ENCODE measurements around the gene IFNG-AS1. TPM values are rescaled to one million over a fixed set of nuclear protein-coding genes. Genes with fewer than 3 reads are reported as not detected.
A peak's percentile ranks its signal among the peaks of the same experiment; 100 is the strongest.

IFNG-AS1 gene
- polyA plus RNA-seq, 2 of the 4 experiments (the other 2 are of a cell fraction), result not detected

GRCh38 chr12:68018315-68018714, 29.1 kb downstream of the IFNG-AS1 start:
- DNase-seq (ENCODE audit: low read depth in 1 of 2, low spot score in 1 of 2), result no peak
- no peak for FAIRE-seq
- no peak overlapping the region for H3K4me3 ChIP-seq
- TF ChIP-seq RNF2 (IDR thresholded peaks at IDR 0.05; ENCODE audit: borderline replicate concordance, low read depth) (no peak), BHLHE40 (IDR thresholded peaks at IDR 0.05; ENCODE audit: low read depth, low read length) (no peak), ELK1 (IDR thresholded peaks at IDR 0.05; ENCODE audit: low read depth, low read length) (no peak), POLR2A (IDR thresholded peaks at IDR 0.05; ENCODE audit: low read length) (no peak)
- H3K4me2 ChIP-seq, result no peak overlapping the region
- ChIA-PET POLR2A (no interaction called here), CTCF (no interaction called here)
- ATAC-seq, result no peak
- no peaks in the 10 kb centered on the region for H3K4me1 ChIP-seq
- H3K27ac ChIP-seq, result no peak overlapping the region
- H3K9me3 ChIP-seq, result no peaks in the 10 kb centered on the region

- CTCF ChIA-PET, result no interaction called here
Measured at GRCh38 chr12:68020049-68020448, 30.8 kb downstream of the IFNG-AS1 start.

GRCh38 chr12:68020699-68021098, 31.5 kb downstream of the IFNG-AS1 start:
- ChIA-PET POLR2A (no interaction called here), CTCF (no interaction called here)
- DNase-seq (ENCODE audit: low read depth in 1 of 2, low spot score in 1 of 2) (no peak), ATAC-seq (no peak), FAIRE-seq (no peak)
- TF ChIP-seq MAX (IDR thresholded peaks at IDR 0.05), result no peak
- no peak for TF ChIP-seq HOXB13 (CRISPR knock-in tag; IDR thresholded peaks at IDR 0.05; ENCODE audit: low read depth)
- Histone ChIP-seq H3K27ac (no peak overlapping the region), H3K4me3 (no peak overlapping the region), H3K4me2 (no peak overlapping the region), H3K4me1 (no peaks in the 10 kb centered on the region), H3K9me3 (no peaks in the 10 kb centered on the region)
- 17% methylated on average over 5 of the region's 5 CpGs for WGBS (ENCODE audit: missing lambda C conversion rate)

More at GRCh38 chr12:68020049-68020448, 30.8 kb downstream of the IFNG-AS1 start:
- FAIRE-seq (no peak), ATAC-seq (no peak), DNase-seq (ENCODE audit: low read depth in 1 of 2, low spot score in 1 of 2) (no peak)
- no peaks in the 10 kb centered on the region for H3K9me3 ChIP-seq
- WGBS (ENCODE audit: missing lambda C conversion rate), result 59% methylated on average over 6 of the region's 6 CpGs
- H3K4me2 ChIP-seq, result no peak overlapping the region
- POLR2A ChIA-PET, result no interaction called here
- no peaks in the 10 kb centered on the region for H3K4me1 ChIP-seq
- H3K27ac ChIP-seq, result no peak overlapping the region
- TF ChIP-seq CEBPB (IDR thresholded peaks at IDR 0.05) (no peak), BHLHE40 (IDR thresholded peaks at IDR 0.05; ENCODE audit: low read depth, low read length) (no peak), USF2 (IDR thresholded peaks at IDR 0.05) (peak; percentile 44)
- H3K4me3 ChIP-seq, result no peak overlapping the region

GRCh38 chr12:68028647-68029046, 39.4 kb downstream of the IFNG-AS1 start:
- H3K4me1 ChIP-seq, result no peaks in the 10 kb centered on the region
- WGBS (ENCODE audit: missing lambda C conversion rate), result 54% methylated on average over 7 of the region's 7 CpGs
- ChIA-PET POLR2A (no interaction called here), CTCF (interaction anchor here (1.1 kb wide), 1 partner anchor 129 kb away, joined by 3 read pairs; no protein-coding TSS in a partner anchor)
- DNase-seq (ENCODE audit: low read depth in 1 of 2, low spot score in 1 of 2) (no peak), ATAC-seq (no peak), FAIRE-seq (no peak)
- H3K4me3 ChIP-seq, result no peak overlapping the region
- TF ChIP-seq JUN (IDR thresholded peaks at IDR 0.05), result no peak
- no peak for TF ChIP-seq EHF (CRISPR knock-in tag; IDR thresholded peaks at IDR 0.05)
- H3K27ac ChIP-seq, result no peak overlapping the region
- H3K9me3 ChIP-seq, result no peaks in the 10 kb centered on the region
- no peak overlapping the region for H3K4me2 ChIP-seq

GRCh38 chr12:68030248-68030647, 41.0 kb downstream of the IFNG-AS1 start:
- CTCF ChIA-PET, result interaction anchor here (1.4 kb wide), 1 partner anchor 10 kb away, joined by 6 read pairs; no protein-coding TSS in a partner anchor
- no peak overlapping the region for H3K4me3 ChIP-seq

More at GRCh38 chr12:68030248-68030647, 41.0 kb downstream of the IFNG-AS1 start:
- WGBS (ENCODE audit: missing lambda C conversion rate), result 8% methylated on average over 1 of the region's 1 CpG
- Histone ChIP-seq H3K27ac (no peak overlapping the region), H3K9me3 (no peaks in the 10 kb centered on the region), H3K4me2 (no peak overlapping the region), H3K4me1 (no peaks in the 10 kb centered on the region)
- POLR2A ChIA-PET, result no interaction called here
- FAIRE-seq (no peak), DNase-seq (ENCODE audit: low read depth in 1 of 2, low spot score in 1 of 2) (no peak), ATAC-seq (no peak)
- no peak for TF ChIP-seq REST (IDR thresholded peaks at IDR 0.05)
